ENCODE results near the gene GFPT1.

GRCh38 chr2:69322631-69323030 lies 64.4 kb downstream of the GFPT1 start:
- TF ChIP-seq EP300 (IDR thresholded peaks at IDR 0.05): no peak
- TF ChIP-seq CTCF (IDR thresholded peaks at IDR 0.05): no peak
- TF ChIP-seq POLR2A (IDR thresholded peaks at IDR 0.05): no peak

Data from stomach (tissue), 4 donors.